ENCODE results near the gene MRGPRF. TPM values are rescaled to one million over a fixed set of nuclear protein-coding genes. Genes with fewer than 3 reads are reported as not detected.

The MRGPRF gene
- total and polyA plus RNA-seq, 2 donors from 2014 or later, result 9.3 to 19.0 TPM

GRCh38 chr11:69061713-69062053 is 48.6 kb upstream of the MRGPRF start:
- TF ChIP-seq, protein P1, sequence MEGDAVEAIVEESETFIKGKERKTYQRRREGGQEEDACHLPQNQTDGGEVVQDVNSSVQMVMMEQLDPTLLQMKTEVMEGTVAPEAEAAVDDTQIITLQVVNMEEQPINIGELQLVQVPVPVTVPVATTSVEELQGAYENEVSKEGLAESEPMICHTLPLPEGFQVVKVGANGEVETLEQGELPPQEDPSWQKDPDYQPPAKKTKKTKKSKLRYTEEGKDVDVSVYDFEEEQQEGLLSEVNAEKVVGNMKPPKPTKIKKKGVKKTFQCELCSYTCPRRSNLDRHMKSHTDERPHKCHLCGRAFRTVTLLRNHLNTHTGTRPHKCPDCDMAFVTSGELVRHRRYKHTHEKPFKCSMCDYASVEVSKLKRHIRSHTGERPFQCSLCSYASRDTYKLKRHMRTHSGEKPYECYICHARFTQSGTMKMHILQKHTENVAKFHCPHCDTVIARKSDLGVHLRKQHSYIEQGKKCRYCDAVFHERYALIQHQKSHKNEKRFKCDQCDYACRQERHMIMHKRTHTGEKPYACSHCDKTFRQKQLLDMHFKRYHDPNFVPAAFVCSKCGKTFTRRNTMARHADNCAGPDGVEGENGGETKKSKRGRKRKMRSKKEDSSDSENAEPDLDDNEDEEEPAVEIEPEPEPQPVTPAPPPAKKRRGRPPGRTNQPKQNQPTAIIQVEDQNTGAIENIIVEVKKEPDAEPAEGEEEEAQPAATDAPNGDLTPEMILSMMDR (IDR thresholded peaks at IDR 0.05; ENCODE audit: borderline replicate concordance, extremely low read depth, insufficient read depth), result no peak
- H3K9ac ChIP-seq (ENCODE audit: low read length in 3 of 3), result no peak overlapping the region
- no peak for DNase-seq
- no peak overlapping the region for H3K27ac ChIP-seq (ENCODE audit: low read depth in 2 of 2, low read length in 2 of 2)
- no peaks in the 10 kb centered on the region for H3K9me3 ChIP-seq (ENCODE audit: control insufficient read depth in 2 of 3, insufficient read depth in 1 of 3, low read length in 3 of 3)
- no peak overlapping the region for H3K4me3 ChIP-seq (ENCODE audit: low read length in 3 of 3)
- H3K27me3 ChIP-seq (ENCODE audit: control insufficient read depth, insufficient read depth, low read length), result no peaks in the 10 kb centered on the region
- H3K36me3 ChIP-seq (ENCODE audit: control insufficient read depth in 2 of 3, insufficient read depth in 3 of 3, low read length in 3 of 3), result peaks cover 2 to 30% (median 16%) of the 10 kb centered on the region in 3 donors
- H3K4me1 ChIP-seq (ENCODE audit: control insufficient read depth in 2 of 3, insufficient read depth in 2 of 3, low read depth in 1 of 3, low read length in 3 of 3), result peaks cover 0 to 2% (median 0%) of the 10 kb centered on the region in 3 donors
- FAIRE-seq, result no peak
- intact Hi-C loops (cut with DNase I), result no loop called here

GRCh38 chr11:69060806-69061712 is 48.0 kb upstream of the MRGPRF start:
- H3K27me3 ChIP-seq (ENCODE audit: control insufficient read depth, insufficient read depth, low read length), result no peaks in the 10 kb centered on the region
- H3K9me3 ChIP-seq (ENCODE audit: control insufficient read depth in 2 of 3, insufficient read depth in 1 of 3, low read length in 3 of 3), result no peaks in the 10 kb centered on the region
- H3K9ac ChIP-seq (ENCODE audit: low read length in 3 of 3), result no peak overlapping the region
- H3K36me3 ChIP-seq (ENCODE audit: control insufficient read depth in 2 of 3, insufficient read depth in 3 of 3, low read length in 3 of 3), result peaks cover 2 to 30% (median 16%) of the 10 kb centered on the region in 3 donors
- peaks cover 0 to 2% (median 0%) of the 10 kb centered on the region in 3 donors for H3K4me1 ChIP-seq (ENCODE audit: control insufficient read depth in 2 of 3, insufficient read depth in 2 of 3, low read depth in 1 of 3, low read length in 3 of 3)
- intact Hi-C loops (cut with DNase I), result no loop called here
- no peak overlapping the region for H3K4me3 ChIP-seq (ENCODE audit: low read length in 3 of 3)
- TF ChIP-seq, protein P1 (IDR thresholded peaks at IDR 0.05; ENCODE audit: borderline replicate concordance, extremely low read depth, insufficient read depth), result no peak
- no peak overlapping the region for H3K27ac ChIP-seq (ENCODE audit: low read depth in 2 of 2, low read length in 2 of 2)
- no peak for FAIRE-seq
- no peak for DNase-seq

- no peak for DNase-seq
- FAIRE-seq, result no peak
- H3K4me1 ChIP-seq (ENCODE audit: control insufficient read depth in 2 of 3, insufficient read depth in 2 of 3, low read depth in 1 of 3, low read length in 3 of 3), result peaks cover 2 to 5% (median 2%) of the 10 kb centered on the region in 3 donors
- no peak overlapping the region for H3K27ac ChIP-seq (ENCODE audit: low read depth in 2 of 2, low read length in 2 of 2)
- H3K27me3 ChIP-seq (ENCODE audit: control insufficient read depth, insufficient read depth, low read length), result no peaks in the 10 kb centered on the region
- peaks cover 2 to 30% (median 16%) of the 10 kb centered on the region in 3 donors for H3K36me3 ChIP-seq (ENCODE audit: control insufficient read depth in 2 of 3, insufficient read depth in 3 of 3, low read length in 3 of 3)
- H3K9ac ChIP-seq (ENCODE audit: low read length in 3 of 3), result no peak overlapping the region
- H3K4me3 ChIP-seq (ENCODE audit: low read length in 3 of 3), result no peak overlapping the region
- intact Hi-C loops (cut with DNase I), result no loop called here
- H3K9me3 ChIP-seq (ENCODE audit: control insufficient read depth in 2 of 3, insufficient read depth in 1 of 3, low read length in 3 of 3), result no peaks in the 10 kb centered on the region
- TF ChIP-seq, protein P1 (IDR thresholded peaks at IDR 0.05; ENCODE audit: borderline replicate concordance, extremely low read depth, insufficient read depth), result no peak
Measured at GRCh38 chr11:69059985-69060384, 46.9 kb upstream of the MRGPRF start.

Measured in kidney (tissue), 14 donors.